ENCODE results near the gene RAB6B. TPM values are rescaled to one million over a fixed set of nuclear protein-coding genes. Genes with fewer than 3 reads are reported as not detected.

Gene RAB6B
- total and polyA plus RNA-seq, 2 of the 8 experiments (the other 6 are each of a cell fraction or from before 2014, with no cell fraction given): 7.9 to 15.6 TPM

GRCh38 chr3:133837487-133838295, 58.0 kb downstream of the RAB6B start:
- no peak overlapping the region for H2AFZ ChIP-seq (ENCODE audit: low read length)
- no peak overlapping the region for H3K14ac ChIP-seq (ENCODE audit: insufficient read length)
- no peak overlapping the region for H4K91ac ChIP-seq (replicated peaks; ENCODE audit: insufficient read length, low read length)
- H2BK120ac ChIP-seq (replicated peaks; ENCODE audit: low read depth, low read length): no peak overlapping the region
- no peaks in the 10 kb centered on the region for H3K79me1 ChIP-seq (ENCODE audit: low read depth, low read length)
- no peak overlapping the region for H2BK5ac ChIP-seq (ENCODE audit: low read depth, low read length)
- 90% methylated on average over 16 of the region's 22 CpGs; no CpG with 5 or more reads in 1 of the 2 experiments for WGBS, 2 experiments (ENCODE audit: extremely low coverage in 1 of 2, insufficient coverage in 1 of 2, insufficient read length in 1 of 2, insufficient replicate concordance in 2 of 2, low coverage in 1 of 2, low lambda C conversion rate in 2 of 2, missing lambda C conversion rate in 1 of 2)
- H3K79me2 ChIP-seq (ENCODE audit: control insufficient read depth in 1 of 2, insufficient read depth in 2 of 2, low read length in 2 of 2): no peaks in the 10 kb centered on the region
- H3K27me3 ChIP-seq (replicated peaks in 1 of 4; ENCODE audit: control insufficient read depth in 3 of 4, extremely low read depth in 1 of 4, insufficient read depth in 3 of 4, low read length in 3 of 4): no peaks in the 10 kb centered on the region
- no peak overlapping the region for H3K9ac ChIP-seq (replicated peaks in 1 of 4; ENCODE audit: extremely low read depth in 1 of 4, low read depth in 3 of 4, low read length in 3 of 4)
- no peak for TF ChIP-seq MAX (IDR thresholded peaks at IDR 0.05)
- TF ChIP-seq KDM1A (IDR thresholded peaks at IDR 0.05; ENCODE audit: borderline replicate concordance, low read length): no peak
- no peak for TF ChIP-seq KDM4A (IDR thresholded peaks at IDR 0.05; ENCODE audit: low read depth, low read length, severe bottlenecking)
- no peak for TF ChIP-seq ASH2L (IDR thresholded peaks at IDR 0.05; ENCODE audit: low read length)
- no peak for TF ChIP-seq RXRA (IDR thresholded peaks at IDR 0.05; ENCODE audit: insufficient read depth, low read depth, low read length)
- no peak for TF ChIP-seq BCL11A (IDR thresholded peaks at IDR 0.05; ENCODE audit: low read depth in 2 of 2, low read length in 2 of 2)
- no peak for TF ChIP-seq RFX5 (IDR thresholded peaks at IDR 0.05; ENCODE audit: borderline replicate concordance, low read depth, low read length)
- TF ChIP-seq BACH1 (IDR thresholded peaks at IDR 0.05; ENCODE audit: low read length): no peak
- TF ChIP-seq KDM5A (IDR thresholded peaks at IDR 0.05; ENCODE audit: low read length): no peak
- no peak for TF ChIP-seq BRCA1 (IDR thresholded peaks at IDR 0.05; ENCODE audit: low read depth, low read length)
- TF ChIP-seq CTBP2 (IDR thresholded peaks at IDR 0.05; ENCODE audit: borderline replicate concordance, insufficient read depth, insufficient read length, low read length): no peak
- no peak for TF ChIP-seq MAFK (IDR thresholded peaks at IDR 0.05; ENCODE audit: low read depth, low read length)
- TF ChIP-seq POLR2AphosphoS5 (IDR thresholded peaks at IDR 0.05; ENCODE audit: low read depth, low read length): no peak
- no peak overlapping the region for H2AK5ac ChIP-seq (ENCODE audit: low read depth, low read length)
- H2BK15ac ChIP-seq (ENCODE audit: low read length): no peak overlapping the region
- no peak overlapping the region for H3K4me3 ChIP-seq (ENCODE audit: extremely low read depth in 1 of 4, insufficient read depth in 2 of 4, low read depth in 3 of 4, low read length in 4 of 4)
- DNase-seq (ENCODE audit: low read depth in 1 of 2, low spot score in 2 of 2) (no peak), FAIRE-seq (no peak)
- no peak overlapping the region for H3K18ac ChIP-seq (ENCODE audit: extremely low read depth, low read length)
- no peaks in the 10 kb centered on the region for H4K20me1 ChIP-seq (replicated peaks in 1 of 2; ENCODE audit: control insufficient read depth in 1 of 2, insufficient read depth in 2 of 2, low read length in 2 of 2)
- H2BK12ac ChIP-seq (ENCODE audit: low read depth, low read length): no peak overlapping the region
- ChIA-PET POLR2A (ENCODE audit: partially characterized antibody) (no interaction called here), CTCF (ENCODE audit: partially characterized antibody) (interaction anchor here (0.6 kb wide), 1 partner anchor 204 kb away, joined by 3 read pairs; no protein-coding TSS in a partner anchor)
- H3K4me2 ChIP-seq (ENCODE audit: insufficient read depth in 1 of 2, low read depth in 2 of 2, low read length in 2 of 2): no peak overlapping the region
- no peak overlapping the region for H4K5ac ChIP-seq (ENCODE audit: insufficient read length, low read depth, low read length)
- H3K36me3 ChIP-seq (ENCODE audit: control insufficient read depth in 2 of 4, insufficient read depth in 4 of 4, low read length in 3 of 4): no peaks in the 10 kb centered on the region; a peak in 3 of 8 replicates
- H3K4me1 ChIP-seq (replicated peaks in 1 of 4; ENCODE audit: control insufficient read depth in 3 of 4, insufficient read depth in 4 of 4, low read length in 3 of 4): peaks cover 0 to 2% (median 0%) of the 10 kb centered on the region in 4 experiments; a peak in 1 of 7 replicates
- H3K9me3 ChIP-seq (ENCODE audit: insufficient read depth in 2 of 2, low read depth in 1 of 2, low read length in 1 of 2): no peaks in the 10 kb centered on the region
- H3K27ac ChIP-seq (ENCODE audit: low read depth, low read length): no peak overlapping the region; the same call in 1 of the 2 replicates
- no peak overlapping the region for H3K4ac ChIP-seq (replicated peaks; ENCODE audit: insufficient read length, low read depth, low read length)
- H2BK20ac ChIP-seq (ENCODE audit: low read length): no peak overlapping the region
- H3K23me2 ChIP-seq (ENCODE audit: low read depth, low read length): peaks cover 4% of the 10 kb centered on the region; the same call in 1 of the 2 replicates
- H3K23ac ChIP-seq (ENCODE audit: insufficient read length): no peak overlapping the region
- H4K8ac ChIP-seq (ENCODE audit: extremely low read depth, insufficient read depth, low read length): no peak overlapping the region
- H3K56ac ChIP-seq (replicated peaks; ENCODE audit: insufficient read length, low read depth, low read length): no peak overlapping the region

Measured in H1 (cell line).